Vagina (tissue), 2 donors: ENCODE results near the gene LGR4. TPM values are rescaled to one million over a fixed set of nuclear protein-coding genes. Genes with fewer than 3 reads are reported as not detected.

Experiments
- DNase-seq, 2 donors: peaks; one replicate each; pipeline ENCODE4 v3.0.0-alpha.2; 2017; ENCODE audit errors: extremely low spot score in 2 of 2
- H3K27ac ChIP-seq: fragments of 200-600 bp; sonication (generic); one replicate; pipeline ENCODE4 v1.5.1; 2019
- H3K27me3 ChIP-seq: fragments of 200-600 bp; sonication (generic); one replicate; pipeline ENCODE4 v1.5.1; 2019
- H3K36me3 ChIP-seq, 2 donors: fragments of 200-600 bp; sonication (generic); one replicate each; pipeline ENCODE4 v1.5.1; 2017 to 2019
- H3K4me1 ChIP-seq: fragments of 200-600 bp; sonication (generic); one replicate; pipeline ENCODE4 v1.5.1; 2019
- H3K4me3 ChIP-seq, 2 donors: fragments of 200-600 bp; sonication (generic); 1 replicate in 1 of 2; 2 replicates in 1 of 2; pipeline ENCODE4 v1.5.1; 2016 to 2019
- H3K9me3 ChIP-seq: fragments of 200-600 bp; sonication (generic); one replicate; pipeline ENCODE4 v1.5.1; 2019
- POLR2A ChIP-seq, 2 donors: fragments of 450-650 bp; IDR thresholded peaks; one replicate each; pipeline ENCODE4 v1.6.1; 2017; ENCODE audit warnings: antibody characterized with exemption in 2 of 2, mild to moderate bottlenecking in 2 of 2, moderate library complexity in 2 of 2
- POLR2AphosphoS5 ChIP-seq, 2 donors: sonication (generic); formaldehyde crosslinking; IDR thresholded peaks; one replicate each; pipeline ENCODE4 v1.9.0; 2017; ENCODE audit warnings: antibody characterized with exemption in 2 of 2, mild to moderate bottlenecking in 2 of 2, low read depth in 1 of 2; ENCODE audit not compliant: insufficient read depth in 1 of 2
- intact Hi-C: fragments of 100-400 bp; cut with DNase I; formaldehyde crosslinking; loops from one replicate; pipeline ENCODE4 v1.15.1; 2023
- total RNA-seq: library from RNA; depleted of rRNA; stranded (reverse); fragments of >200 nt; gene quantifications from one replicate; pipeline ENCODE4 v1.2.3, GENCODE V29; 2016
- TF ChIP-seq, protein P1 (sequence below), 3 experiments: fragments of 450-650 bp in 2 of 3; fragments of 200-600 bp in 1 of 3; sonication (generic) in 1 of 3; IDR thresholded peaks; one replicate each; pipeline ENCODE4 v1.5.1; 2017 to 2019; ENCODE audit warnings: antibody characterized with exemption in 3 of 3, mild to moderate bottlenecking in 2 of 3, moderate library complexity in 2 of 3

Gene LGR4
- total RNA-seq, 1 donor from 2014 or later = 65.6 TPM

GRCh38 chr11:27390318-27391295 is 82.0 kb downstream of the LGR4 start:
- no peak overlapping the region for H3K27ac ChIP-seq
- no peaks in the 10 kb centered on the region for H3K36me3 ChIP-seq
- peaks cover 22% of the 10 kb centered on the region for H3K4me1 ChIP-seq
- TF ChIP-seq POLR2A (IDR thresholded peaks at IDR 0.05) (no peak), POLR2AphosphoS5 (IDR thresholded peaks at IDR 0.05; ENCODE audit: insufficient read depth in 1 of 2, low read depth in 1 of 2) (no peak)
- TF ChIP-seq, protein P1, sequence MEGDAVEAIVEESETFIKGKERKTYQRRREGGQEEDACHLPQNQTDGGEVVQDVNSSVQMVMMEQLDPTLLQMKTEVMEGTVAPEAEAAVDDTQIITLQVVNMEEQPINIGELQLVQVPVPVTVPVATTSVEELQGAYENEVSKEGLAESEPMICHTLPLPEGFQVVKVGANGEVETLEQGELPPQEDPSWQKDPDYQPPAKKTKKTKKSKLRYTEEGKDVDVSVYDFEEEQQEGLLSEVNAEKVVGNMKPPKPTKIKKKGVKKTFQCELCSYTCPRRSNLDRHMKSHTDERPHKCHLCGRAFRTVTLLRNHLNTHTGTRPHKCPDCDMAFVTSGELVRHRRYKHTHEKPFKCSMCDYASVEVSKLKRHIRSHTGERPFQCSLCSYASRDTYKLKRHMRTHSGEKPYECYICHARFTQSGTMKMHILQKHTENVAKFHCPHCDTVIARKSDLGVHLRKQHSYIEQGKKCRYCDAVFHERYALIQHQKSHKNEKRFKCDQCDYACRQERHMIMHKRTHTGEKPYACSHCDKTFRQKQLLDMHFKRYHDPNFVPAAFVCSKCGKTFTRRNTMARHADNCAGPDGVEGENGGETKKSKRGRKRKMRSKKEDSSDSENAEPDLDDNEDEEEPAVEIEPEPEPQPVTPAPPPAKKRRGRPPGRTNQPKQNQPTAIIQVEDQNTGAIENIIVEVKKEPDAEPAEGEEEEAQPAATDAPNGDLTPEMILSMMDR (IDR thresholded peaks at IDR 0.05) = no peak
- H3K4me3 ChIP-seq = no peak overlapping the region
- H3K27me3 ChIP-seq = no peaks in the 10 kb centered on the region
- H3K9me3 ChIP-seq = no peaks in the 10 kb centered on the region
- no peak for DNase-seq
- intact Hi-C loops = no loop called here

DNA sequence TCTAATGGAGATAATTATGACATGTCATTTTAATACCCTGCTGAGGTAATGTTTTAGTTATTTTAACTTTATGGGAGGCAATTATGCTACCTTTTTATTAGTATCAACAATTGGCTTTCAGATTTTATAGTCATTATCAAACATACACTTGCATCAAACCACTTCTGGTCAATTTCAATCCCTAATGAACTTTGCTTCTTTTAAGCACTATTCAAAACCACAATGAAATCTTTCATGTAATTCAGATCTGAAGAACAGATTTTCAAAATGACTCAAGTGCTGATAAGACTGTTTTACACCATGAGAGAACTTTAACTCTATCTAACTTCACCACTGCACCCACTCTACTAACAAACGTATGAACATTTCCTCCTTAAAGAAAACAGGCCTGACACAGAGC is 83.7 kb downstream of the LGR4 start:
- TF ChIP-seq, protein P1 (IDR thresholded peaks at IDR 0.05) = no peak
- TF ChIP-seq POLR2A (IDR thresholded peaks at IDR 0.05) (no peak), POLR2AphosphoS5 (IDR thresholded peaks at IDR 0.05; ENCODE audit: insufficient read depth in 1 of 2, low read depth in 1 of 2) (no peak)
- intact Hi-C loops = no loop called here

GRCh38 chr11:27388001-27388400 is 84.6 kb downstream of the LGR4 start:
- TF ChIP-seq POLR2A (IDR thresholded peaks at IDR 0.05) = no peak
- TF ChIP-seq, protein P1 (IDR thresholded peaks at IDR 0.05) = no peak
- TF ChIP-seq POLR2AphosphoS5 (IDR thresholded peaks at IDR 0.05; ENCODE audit: insufficient read depth in 1 of 2, low read depth in 1 of 2) = no peak
- no peak overlapping the region for H3K27ac ChIP-seq
- intact Hi-C loops = no loop called here

More for the DNA sequence above, 83.7 kb downstream of the LGR4 start:
- Histone ChIP-seq H3K9me3 (no peaks in the 10 kb centered on the region), H3K27ac (no peak overlapping the region), H3K4me3 (no peak overlapping the region), H3K27me3 (no peaks in the 10 kb centered on the region), H3K36me3 (peaks cover 0 to 4% of the 10 kb centered on the region in 2 donors), H3K4me1 (peaks cover 17% of the 10 kb centered on the region)
- DNase-seq = no peak

GRCh38 chr11:27387362-27387761 is 85.2 kb downstream of the LGR4 start:
- H3K27me3 ChIP-seq = no peaks in the 10 kb centered on the region
- peaks cover 0 to 4% of the 10 kb centered on the region in 2 donors for H3K36me3 ChIP-seq
- no peak for DNase-seq
- no peak for TF ChIP-seq POLR2AphosphoS5 (IDR thresholded peaks at IDR 0.05; ENCODE audit: insufficient read depth in 1 of 2, low read depth in 1 of 2)
- intact Hi-C loops = no loop called here
- H3K9me3 ChIP-seq = no peaks in the 10 kb centered on the region
- H3K27ac ChIP-seq = no peak overlapping the region
- no peak overlapping the region for H3K4me3 ChIP-seq
- H3K4me1 ChIP-seq = peaks cover 9% of the 10 kb centered on the region

More at GRCh38 chr11:27388001-27388400, 84.6 kb downstream of the LGR4 start:
- Histone ChIP-seq H3K4me3 (no peak overlapping the region), H3K9me3 (no peaks in the 10 kb centered on the region), H3K36me3 (peaks cover 0 to 4% of the 10 kb centered on the region in 2 donors), H3K4me1 (peaks cover 15% of the 10 kb centered on the region), H3K27me3 (no peaks in the 10 kb centered on the region)
- DNase-seq = no peak

- DNase-seq = no peak
- no peak overlapping the region for H3K4me3 ChIP-seq
- H3K36me3 ChIP-seq = peaks cover 0 to 4% of the 10 kb centered on the region in 2 donors
- H3K9me3 ChIP-seq = no peaks in the 10 kb centered on the region
- no peaks in the 10 kb centered on the region for H3K4me1 ChIP-seq
- TF ChIP-seq POLR2AphosphoS5 (IDR thresholded peaks at IDR 0.05; ENCODE audit: insufficient read depth in 1 of 2, low read depth in 1 of 2) (no peak), POLR2A (IDR thresholded peaks at IDR 0.05) (no peak)
- TF ChIP-seq, protein P1 (IDR thresholded peaks at IDR 0.05) = no peak
- no peaks in the 10 kb centered on the region for H3K27me3 ChIP-seq
- intact Hi-C loops = no loop called here
- no peak overlapping the region for H3K27ac ChIP-seq
Measured at GRCh38 chr11:27386181-27386845, 86.3 kb downstream of the LGR4 start.
